Posterior vena cava (tissue), 2 donors: ENCODE results near the gene RPA1. TPM values are rescaled to one million over a fixed set of nuclear protein-coding genes. Genes with fewer than 3 reads are reported as not detected.

ENCODE experiments used
- DNase-seq: peaks from one replicate; pipeline ENCODE4 v3.0.0-alpha.2; 2020; ENCODE audit warnings: low spot score
- intact Hi-C, 2 donors: fragments of 100-400 bp; cut with DNase I; formaldehyde crosslinking; loops; one replicate each; pipeline versions ENCODE4 v1.14.1 to v1.14.2; 2022 to 2023
- total RNA-seq, 2 donors: library from RNA; stranded (reverse); fragmentation: NEBNext Ultra II Directional; extraction: Animal tissue kit (Norgen Biotek cat#: 25700); gene quantifications; one replicate each; pipeline ENCODE4 v1.2.1, GENCODE V29; 2021
- donor health status: DM: yes; HTN: yes; CAD: no.
- donor health status: DM: yes; HTN: yes; CAD: no.

RPA1 gene
- total RNA-seq, 2 donors from 2014 or later, result 77.3 to 86.2 TPM

GRCh38 chr17:1947743-1948516 lies 118.1 kb downstream of the RPA1 start:
- no peak for DNase-seq
- intact Hi-C loops, result no loop called here

- intact Hi-C loops, result no loop called here
- no peak for DNase-seq
Observed at GRCh38 chr17:1948517-1948825, 118.7 kb downstream of the RPA1 start.

Other genes starting within 250 kb of the RPA1 start
- gene SLC43A2, start 201.2 kb upstream of the RPA1 start, total RNA-seq, result 10 to 100 TPM in 1 of 2 donors, 1 to 10 TPM in 1; 9.5 to 16.9 TPM
- gene SCARF1, start 184.3 kb upstream of the RPA1 start, total RNA-seq, result 10 to 100 TPM; 13.0 to 13.9 TPM
- gene RILP, start 180.1 kb upstream of the RPA1 start, total RNA-seq, result 10 to 100 TPM; 10.3 to 13.0 TPM
- 100 to 1,000 TPM; 173 to 190 TPM for gene PRPF8, start 145.1 kb upstream of the RPA1 start, total RNA-seq
- 1 to 10 TPM; 7.6 to 8.2 TPM for gene TLCD2, start 119.6 kb upstream of the RPA1 start, total RNA-seq
- gene WDR81, start 105.3 kb upstream of the RPA1 start, total RNA-seq, result 10 to 100 TPM; 26.3 to 30.8 TPM
- gene SERPINF2, start 87.1 kb upstream of the RPA1 start, total RNA-seq, result 10 to 100 TPM; 40.7 to 41.7 TPM
- gene SERPINF1, start 67.9 kb upstream of the RPA1 start, total RNA-seq, result 1,000 to 10,000 TPM in 1 of 2 donors, 100 to 1,000 TPM in 1; 710 to 1,223 TPM
- gene SMYD4, start 103 bp upstream of the RPA1 start, total RNA-seq, result 10 to 100 TPM; 16.8 to 19.7 TPM
- gene RTN4RL1, start 195.3 kb downstream of the RPA1 start, total RNA-seq, result 1 to 10 TPM; 1.3 to 4.3 TPM
- gene DPH1, start 200.1 kb downstream of the RPA1 start, total RNA-seq, result 10 to 100 TPM; 26.5 to 27.9 TPM
- gene OVCA2, start 212.0 kb downstream of the RPA1 start, total RNA-seq, result 10 to 100 TPM; 17.4 to 21.2 TPM
- gene HIC1, start 225.1 kb downstream of the RPA1 start, total RNA-seq, result 10 to 100 TPM; 41.3 to 64.2 TPM